BE2C (cell line): ENCODE measurements around the gene PEDS1. TPM values are rescaled to one million over a fixed set of nuclear protein-coding genes. Genes with fewer than 3 reads are reported as not detected.
"Not testable (repeated sequence)": the region's sequence is repeated elsewhere in the genome, so short reads cannot be mapped to it uniquely, and the experiment has no call there.

Source experiments
- DNase-seq: peaks from one replicate; pipeline ENCODE4 v3.0.0-alpha.2; 2020
- H3K27me3 ChIP-seq: fragments of 250-450 bp; sonication (Bioruptor Pico); 2 replicates; pipeline ENCODE4 v1.5.1; 2020; ENCODE audit warnings: mild to moderate bottlenecking
- H3K36me3 ChIP-seq: fragments of 250-450 bp; sonication (Bioruptor Pico); 2 replicates; pipeline ENCODE4 v1.5.1; 2020; ENCODE audit warnings: mild to moderate bottlenecking
- H3K4me1 ChIP-seq: fragments of 250-450 bp; sonication (Bioruptor Pico); 2 replicates; pipeline ENCODE4 v1.5.1; 2020
- H3K4me3 ChIP-seq: 2 replicates; pipeline ENCODE4 v1.5.1; 2011; ENCODE audit warnings: low read depth, low read length
- H3K9me3 ChIP-seq: fragments of 250-450 bp; sonication (Bioruptor Pico); 2 replicates; pipeline ENCODE4 v1.5.1; 2020
- polyA plus RNA-seq: library from polyadenylated mRNA; unstranded; fragments of >200 nt; gene quantifications from one replicate; pipeline ENCODE4 v1.2.1, GENCODE V29; 2012; ENCODE audit warnings: low read depth, missing spikeins; ENCODE audit not compliant: insufficient read length, insufficient read depth
- TF ChIP-seq, protein P1 (sequence below): IDR thresholded peaks from 2 replicates; pipeline ENCODE4 v1.5.1; 2012; ENCODE audit warnings: mild to moderate bottlenecking, low read depth, low read length

PEDS1 gene
- polyA plus RNA-seq = 81.0 TPM

DNA sequence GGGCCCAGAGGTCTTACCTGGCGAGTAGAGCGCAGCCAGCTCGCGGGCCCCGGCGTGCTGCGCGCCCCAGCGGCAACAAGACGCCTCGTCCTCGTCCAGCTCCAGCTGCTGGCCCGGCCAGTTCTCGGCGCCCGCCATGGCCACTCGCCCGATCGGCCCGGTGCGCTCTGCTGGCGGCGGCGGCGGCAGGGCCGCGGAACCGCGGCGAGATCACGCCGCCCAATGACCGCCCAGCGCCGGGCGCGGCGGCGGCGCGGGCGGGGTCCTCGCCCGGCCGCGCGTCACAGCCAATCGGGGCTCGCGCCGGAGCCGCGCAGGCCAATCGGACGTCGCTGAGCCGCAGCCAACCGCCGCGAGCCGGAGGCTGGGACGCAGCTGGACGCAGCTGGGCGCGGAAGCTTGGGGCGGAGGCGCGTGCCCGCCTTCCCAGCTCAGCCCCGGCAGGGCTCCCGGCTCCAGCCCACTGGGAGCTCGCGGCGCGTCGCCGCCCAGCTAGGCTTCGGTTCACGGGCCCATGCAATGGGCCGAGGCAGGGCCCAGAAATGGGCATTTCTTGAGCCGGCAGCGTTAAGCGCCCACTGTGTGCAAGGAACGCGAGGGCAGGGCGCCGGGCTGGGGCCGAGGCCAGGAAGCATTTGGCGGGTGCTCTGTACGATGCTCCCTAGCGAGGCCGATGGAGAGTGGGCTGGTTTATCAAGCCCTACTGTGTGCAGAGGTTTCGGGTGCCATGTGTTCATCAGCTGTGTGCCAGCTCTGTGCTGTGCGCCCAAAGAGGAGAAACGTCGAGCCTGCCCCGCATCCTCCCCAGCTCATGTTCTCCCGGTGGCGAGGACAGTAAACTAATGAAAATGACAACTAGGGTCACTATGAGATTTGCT, at the start of gene PEDS1:
TSS of gene PEDS1 (minus strand) at position 224 of the 878 bp plus-strand sequence. CDS start at position 138, 86 bp downstream.
- Histone ChIP-seq H3K36me3 (peaks cover 11% of the 10 kb centered on the region), H3K4me1 (peaks cover 5% of the 10 kb centered on the region), H3K27me3 (no peaks in the 10 kb centered on the region), H3K4me3 (peak within 1 kb of the TSS; percentile 96), H3K9me3 (no peaks in the 10 kb centered on the region)
- DNase-seq = peak; percentile 95
- TF ChIP-seq, protein P1, sequence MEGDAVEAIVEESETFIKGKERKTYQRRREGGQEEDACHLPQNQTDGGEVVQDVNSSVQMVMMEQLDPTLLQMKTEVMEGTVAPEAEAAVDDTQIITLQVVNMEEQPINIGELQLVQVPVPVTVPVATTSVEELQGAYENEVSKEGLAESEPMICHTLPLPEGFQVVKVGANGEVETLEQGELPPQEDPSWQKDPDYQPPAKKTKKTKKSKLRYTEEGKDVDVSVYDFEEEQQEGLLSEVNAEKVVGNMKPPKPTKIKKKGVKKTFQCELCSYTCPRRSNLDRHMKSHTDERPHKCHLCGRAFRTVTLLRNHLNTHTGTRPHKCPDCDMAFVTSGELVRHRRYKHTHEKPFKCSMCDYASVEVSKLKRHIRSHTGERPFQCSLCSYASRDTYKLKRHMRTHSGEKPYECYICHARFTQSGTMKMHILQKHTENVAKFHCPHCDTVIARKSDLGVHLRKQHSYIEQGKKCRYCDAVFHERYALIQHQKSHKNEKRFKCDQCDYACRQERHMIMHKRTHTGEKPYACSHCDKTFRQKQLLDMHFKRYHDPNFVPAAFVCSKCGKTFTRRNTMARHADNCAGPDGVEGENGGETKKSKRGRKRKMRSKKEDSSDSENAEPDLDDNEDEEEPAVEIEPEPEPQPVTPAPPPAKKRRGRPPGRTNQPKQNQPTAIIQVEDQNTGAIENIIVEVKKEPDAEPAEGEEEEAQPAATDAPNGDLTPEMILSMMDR = no peak

DNA sequence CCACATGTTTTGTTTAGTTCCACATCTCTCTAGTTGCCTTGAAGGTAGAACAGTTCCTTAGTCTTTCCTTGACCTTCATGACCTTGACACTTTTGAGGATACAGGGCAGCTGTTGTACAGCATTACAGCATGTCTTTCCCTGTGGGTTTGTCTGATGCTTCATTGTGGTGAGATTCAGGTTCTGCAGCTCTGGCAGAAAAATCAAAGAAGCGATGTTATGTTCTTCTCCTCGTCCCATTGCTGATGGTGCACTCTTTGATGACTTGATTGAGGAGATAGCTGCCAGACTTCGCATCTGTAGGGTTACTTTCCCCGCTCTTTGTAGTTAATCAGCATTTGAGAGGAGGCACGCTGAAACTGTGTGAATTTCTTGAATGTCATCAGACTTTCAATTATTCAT, 49.2 kb upstream of the PEDS1 start:
- Histone ChIP-seq H3K4me3 (no peak overlapping the region), H3K9me3 (peaks cover 2% of the 10 kb centered on the region; the same call in 1 of the 2 replicates), H3K36me3 (no peaks in the 10 kb centered on the region), H3K4me1 (no peaks in the 10 kb centered on the region), H3K27me3 (no peaks in the 10 kb centered on the region)
- DNase-seq = no peak
- TF ChIP-seq, protein P1 = no peak

DNA sequence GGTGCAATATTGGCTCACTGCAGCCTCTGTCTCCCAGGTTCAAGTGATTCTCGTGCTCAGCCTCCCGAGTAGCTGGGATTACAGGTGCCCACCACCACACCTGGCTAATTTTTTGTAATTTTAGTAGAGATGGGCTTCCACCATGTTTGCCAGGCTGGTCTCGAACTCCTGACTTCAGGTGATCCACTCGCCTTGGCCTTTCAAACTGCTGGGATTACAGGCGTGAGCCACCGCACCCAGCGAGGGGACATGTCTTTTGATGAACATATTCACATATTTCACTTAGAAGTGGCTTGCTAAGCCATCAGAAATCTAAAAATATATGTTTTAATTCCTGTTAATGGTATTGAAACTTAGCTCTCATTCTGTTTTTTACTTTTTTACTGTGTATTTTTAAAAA, 48.2 kb upstream of the PEDS1 start:
- H3K36me3 ChIP-seq, H3K4me3 ChIP-seq, DNase-seq, H3K27me3 ChIP-seq, H3K9me3 ChIP-seq, H3K4me1 ChIP-seq: not testable (repeated sequence)

DNA sequence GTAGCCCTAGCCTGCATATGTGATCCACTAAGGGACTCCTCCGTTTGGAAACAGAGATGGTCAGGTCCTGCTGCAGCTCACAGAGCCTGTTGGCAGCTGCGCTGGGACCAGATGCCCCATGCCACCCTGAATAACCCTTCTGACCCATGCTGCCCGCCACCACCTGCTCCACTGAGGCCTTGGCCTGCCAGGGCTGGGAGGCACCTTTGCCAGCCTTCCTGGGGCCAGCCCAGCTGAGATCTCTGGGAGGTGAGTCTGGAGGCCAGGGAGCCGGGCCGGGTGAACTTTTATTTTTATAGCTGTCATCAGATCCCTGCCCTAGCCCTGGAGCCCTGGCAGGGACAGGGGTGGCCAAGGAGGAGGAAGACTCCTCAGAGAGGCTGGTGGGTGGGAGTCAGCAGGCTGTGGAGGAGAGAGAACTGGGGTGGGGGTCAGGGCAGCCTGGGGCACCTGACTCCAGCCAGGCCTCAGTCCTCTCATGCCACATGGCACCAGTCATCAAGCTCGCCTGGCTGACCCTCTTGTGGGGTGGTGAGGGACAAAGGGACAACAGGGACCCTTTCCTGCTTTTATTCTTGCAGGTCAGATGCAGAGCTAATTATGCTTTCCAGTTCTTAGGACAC, 47.1 kb upstream of the PEDS1 start:
- no peak for DNase-seq
- TF ChIP-seq, protein P1 = no peak

DNA sequence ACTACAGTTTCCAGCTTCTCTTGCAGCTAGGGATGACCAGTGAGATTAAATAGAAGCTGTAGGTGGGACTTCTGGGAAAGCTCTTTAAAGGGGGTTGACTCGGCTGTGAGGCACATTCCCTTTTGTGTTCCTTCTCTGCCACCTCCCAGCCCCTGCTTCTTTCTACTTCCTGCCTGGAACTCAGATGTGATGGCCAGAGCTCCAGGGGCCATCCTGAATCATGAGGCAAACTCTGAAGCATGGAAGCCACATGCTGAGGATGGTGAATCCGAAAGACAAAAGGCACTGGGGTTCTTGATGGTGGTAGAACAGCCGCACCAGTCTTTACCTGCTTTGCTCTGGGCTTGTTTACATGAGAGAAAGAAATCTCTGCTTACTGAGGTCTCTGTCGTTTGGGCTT, 46.2 kb upstream of the PEDS1 start:
- DNase-seq = no peak
- no peaks in the 10 kb centered on the region for H3K27me3 ChIP-seq
- H3K4me1 ChIP-seq = no peaks in the 10 kb centered on the region
- TF ChIP-seq, protein P1 = no peak
- H3K4me3 ChIP-seq = no peak overlapping the region
- no peaks in the 10 kb centered on the region for H3K36me3 ChIP-seq
- peaks cover 2% of the 10 kb centered on the region; the same call in 1 of the 2 replicates for H3K9me3 ChIP-seq

More for the DNA sequence above, 47.1 kb upstream of the PEDS1 start:
- Histone ChIP-seq H3K9me3 (peaks cover 2% of the 10 kb centered on the region; the same call in 1 of the 2 replicates), H3K27me3 (no peaks in the 10 kb centered on the region), H3K4me1 (no peaks in the 10 kb centered on the region), H3K4me3 (no peak overlapping the region), H3K36me3 (no peaks in the 10 kb centered on the region)

DNA sequence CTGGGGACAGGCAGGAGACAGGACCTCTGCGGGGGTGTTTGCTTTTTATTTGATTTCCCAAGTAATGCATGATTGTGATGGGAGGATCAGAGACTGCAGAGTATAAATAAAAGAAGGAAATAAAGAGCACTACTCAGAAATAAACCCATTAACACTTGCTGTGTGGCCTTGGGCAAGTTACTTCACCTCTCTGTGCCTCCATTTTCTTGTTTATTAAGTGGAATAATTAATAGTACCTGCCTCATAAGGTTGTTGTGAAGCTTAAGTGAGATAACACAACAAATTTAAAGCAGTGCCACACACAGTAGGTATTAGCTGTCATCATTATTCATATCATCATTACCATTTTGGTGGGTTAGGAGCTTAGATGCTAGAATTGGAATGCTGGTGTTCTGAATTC, 45.2 kb upstream of the PEDS1 start:
- peaks cover 2% of the 10 kb centered on the region; the same call in 1 of the 2 replicates for H3K4me1 ChIP-seq
- no peak overlapping the region for H3K4me3 ChIP-seq
- no peak for DNase-seq
- no peaks in the 10 kb centered on the region for H3K27me3 ChIP-seq
- H3K36me3 ChIP-seq = peaks cover 4% of the 10 kb centered on the region
- TF ChIP-seq, protein P1 = no peak
- H3K9me3 ChIP-seq = peaks cover 2% of the 10 kb centered on the region; the same call in 1 of the 2 replicates
